GM06990 (cell line): ENCODE results near the gene DENND2C.

Experiments used
- DNase-seq: peaks from one replicate; pipeline ENCODE4 v3.0.0-alpha.2; 2011; ENCODE audit not compliant: insufficient read length; ENCODE audit errors: extremely low read depth
- H3K27me3 ChIP-seq: replicated peaks from 2 replicates; pipeline ENCODE4 v1.6.0; 2011; ENCODE audit warnings: low read length; ENCODE audit not compliant: control insufficient read depth, insufficient read depth
- H3K36me3 ChIP-seq: 2 replicates; pipeline ENCODE4 v1.5.1; 2011; ENCODE audit warnings: low read length; ENCODE audit not compliant: control insufficient read depth, insufficient read depth
- H3K4me3 ChIP-seq: replicated peaks from 2 replicates; pipeline ENCODE4 v1.5.1; 2011; ENCODE audit warnings: low read depth, mild to moderate bottlenecking, control low read depth, low read length
- TF ChIP-seq, protein P1 (sequence below): IDR thresholded peaks from 2 replicates; pipeline ENCODE4 v1.5.1; 2011; ENCODE audit warnings: low read length, control low read depth, mild to moderate bottlenecking, inconsistent platforms; ENCODE audit not compliant: insufficient read depth, poor library complexity, severe bottlenecking

The DENND2C gene

DNA sequence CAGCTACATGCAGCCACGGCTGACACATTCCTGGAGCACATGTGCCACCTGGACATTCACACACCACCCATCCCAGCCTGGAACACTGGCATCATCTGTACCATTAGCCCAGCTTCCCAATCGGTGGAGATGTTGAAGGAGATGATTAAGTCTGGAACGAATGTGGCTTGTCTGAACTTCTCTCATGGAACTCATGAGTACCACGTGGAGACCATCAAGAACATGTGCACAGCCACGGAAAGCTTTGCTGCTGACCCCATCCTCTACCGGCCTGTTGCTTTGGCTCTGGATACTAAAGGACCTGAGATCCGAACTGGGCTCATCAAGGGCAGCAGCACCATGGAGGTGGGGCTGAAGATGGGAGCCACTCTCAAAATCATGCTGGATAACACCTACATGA is 133.8 kb downstream of the DENND2C start:
- no peak for DNase-seq
- no peaks in the 10 kb centered on the region for H3K36me3 ChIP-seq
- TF ChIP-seq, protein P1, sequence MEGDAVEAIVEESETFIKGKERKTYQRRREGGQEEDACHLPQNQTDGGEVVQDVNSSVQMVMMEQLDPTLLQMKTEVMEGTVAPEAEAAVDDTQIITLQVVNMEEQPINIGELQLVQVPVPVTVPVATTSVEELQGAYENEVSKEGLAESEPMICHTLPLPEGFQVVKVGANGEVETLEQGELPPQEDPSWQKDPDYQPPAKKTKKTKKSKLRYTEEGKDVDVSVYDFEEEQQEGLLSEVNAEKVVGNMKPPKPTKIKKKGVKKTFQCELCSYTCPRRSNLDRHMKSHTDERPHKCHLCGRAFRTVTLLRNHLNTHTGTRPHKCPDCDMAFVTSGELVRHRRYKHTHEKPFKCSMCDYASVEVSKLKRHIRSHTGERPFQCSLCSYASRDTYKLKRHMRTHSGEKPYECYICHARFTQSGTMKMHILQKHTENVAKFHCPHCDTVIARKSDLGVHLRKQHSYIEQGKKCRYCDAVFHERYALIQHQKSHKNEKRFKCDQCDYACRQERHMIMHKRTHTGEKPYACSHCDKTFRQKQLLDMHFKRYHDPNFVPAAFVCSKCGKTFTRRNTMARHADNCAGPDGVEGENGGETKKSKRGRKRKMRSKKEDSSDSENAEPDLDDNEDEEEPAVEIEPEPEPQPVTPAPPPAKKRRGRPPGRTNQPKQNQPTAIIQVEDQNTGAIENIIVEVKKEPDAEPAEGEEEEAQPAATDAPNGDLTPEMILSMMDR, result no peak
- H3K27me3 ChIP-seq, result no peaks in the 10 kb centered on the region
- H3K4me3 ChIP-seq, result no peak overlapping the region

DNA sequence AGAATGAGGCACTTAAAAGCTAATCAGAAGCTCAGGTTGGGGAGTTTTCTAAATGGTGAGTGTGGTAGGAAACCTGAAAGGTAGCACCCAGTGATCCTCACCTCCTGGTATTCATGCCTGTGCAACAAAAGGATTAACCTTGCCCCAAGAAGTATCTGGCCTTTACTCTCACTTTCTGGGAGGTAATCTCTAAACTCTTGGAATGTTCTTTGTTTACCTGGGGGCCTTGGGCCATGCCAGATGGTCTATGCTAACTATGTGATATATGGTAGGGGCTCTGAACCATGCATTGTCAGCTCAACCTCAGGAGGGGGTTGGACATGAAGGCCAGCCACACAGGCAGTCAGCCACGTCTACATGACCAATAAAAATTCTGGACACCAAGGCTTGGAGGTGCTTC is 134.4 kb downstream of the DENND2C start:
- no peaks in the 10 kb centered on the region for H3K27me3 ChIP-seq
- TF ChIP-seq, protein P1, result no peak
- H3K36me3 ChIP-seq, result no peaks in the 10 kb centered on the region
- DNase-seq, result no peak
- H3K4me3 ChIP-seq, result no peak overlapping the region
